ENCODE measurements around the gene EIF5A2.

The EIF5A2 gene

DNA sequence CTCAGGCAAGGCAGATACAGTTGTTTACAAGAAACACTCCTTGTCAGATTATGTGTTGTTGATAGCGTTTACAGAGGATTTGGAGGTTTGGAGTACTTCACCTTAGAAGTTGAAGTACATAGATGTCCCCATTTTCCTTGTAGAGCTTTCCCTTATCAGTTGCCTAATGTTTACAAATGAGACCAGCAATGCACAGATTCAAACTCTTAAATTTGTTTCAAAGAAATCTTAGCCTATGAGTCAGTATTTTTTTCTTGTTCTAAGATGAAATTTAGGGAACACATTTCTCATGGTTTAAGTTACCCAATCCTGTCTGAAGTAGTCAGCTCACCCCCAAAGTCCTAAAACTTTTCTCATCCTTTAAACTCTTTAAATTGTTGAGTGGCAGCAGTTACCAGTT lies 6.3 kb upstream of the EIF5A2 start:
- no peak for TF ChIP-seq POLR2AphosphoS5 (IDR thresholded peaks at IDR 0.05; ENCODE audit: low read depth, low read length)
- TF ChIP-seq SIN3A (IDR thresholded peaks at IDR 0.05; ENCODE audit: borderline replicate concordance, insufficient read depth, low read length): no peak
- no peak for TF ChIP-seq TAF1 (IDR thresholded peaks at IDR 0.05; ENCODE audit: borderline replicate concordance, insufficient read depth, low read length)
- no peak for TF ChIP-seq REST (IDR thresholded peaks at IDR 0.05; ENCODE audit: insufficient read depth in 1 of 2, low read depth in 2 of 2, low read length in 2 of 2)
- TF ChIP-seq FOXP2 (optimal IDR thresholded peaks at IDR 0.05; ENCODE audit: borderline replicate concordance, extremely low read depth, extremely low read length, insufficient read depth): no peak

DNA sequence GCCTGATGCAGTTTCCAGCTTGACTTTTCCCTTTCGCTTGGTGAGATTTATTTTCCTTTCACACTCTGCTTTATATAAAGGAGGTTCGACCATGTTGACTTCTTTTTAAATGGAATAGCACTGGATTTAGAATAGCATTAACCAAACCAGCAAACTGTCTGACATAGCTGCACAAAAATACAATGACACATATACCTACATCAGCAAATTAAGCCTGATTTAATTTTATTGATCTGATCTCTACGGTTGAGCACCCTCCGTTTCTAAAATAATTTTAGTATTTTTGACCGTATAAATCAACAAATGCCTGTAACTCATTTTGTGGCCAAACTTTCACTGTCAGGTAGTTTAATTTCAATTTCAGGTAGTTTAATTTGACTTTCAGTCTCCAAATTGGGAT lies 5.8 kb upstream of the EIF5A2 start:
- TF ChIP-seq SIN3A (IDR thresholded peaks at IDR 0.05; ENCODE audit: borderline replicate concordance, insufficient read depth, low read length) (no peak), REST (IDR thresholded peaks at IDR 0.05; ENCODE audit: insufficient read depth in 1 of 2, low read depth in 2 of 2, low read length in 2 of 2) (no peak), POLR2AphosphoS5 (IDR thresholded peaks at IDR 0.05; ENCODE audit: low read depth, low read length) (no peak)

GRCh38 chr3:170911051-170911450 lies 2.6 kb upstream of the EIF5A2 start:
- TF ChIP-seq POLR2AphosphoS5 (IDR thresholded peaks at IDR 0.05; ENCODE audit: low read depth, low read length) (no peak), REST (IDR thresholded peaks at IDR 0.05; ENCODE audit: insufficient read depth in 1 of 2, low read depth in 2 of 2, low read length in 2 of 2) (no peak), SIN3A (IDR thresholded peaks at IDR 0.05; ENCODE audit: borderline replicate concordance, insufficient read depth, low read length) (no peak), TAF1 (IDR thresholded peaks at IDR 0.05; ENCODE audit: borderline replicate concordance, insufficient read depth, low read length) (no peak), FOXP2 (optimal IDR thresholded peaks at IDR 0.05; ENCODE audit: borderline replicate concordance, extremely low read depth, extremely low read length, insufficient read depth) (no peak)

- TF ChIP-seq SIN3A (IDR thresholded peaks at IDR 0.05; ENCODE audit: borderline replicate concordance, insufficient read depth, low read length): no peak
- no peak for TF ChIP-seq POLR2AphosphoS5 (IDR thresholded peaks at IDR 0.05; ENCODE audit: low read depth, low read length)
- TF ChIP-seq FOXP2 (optimal IDR thresholded peaks at IDR 0.05; ENCODE audit: borderline replicate concordance, extremely low read depth, extremely low read length, insufficient read depth): no peak
- no peak for TF ChIP-seq TAF1 (IDR thresholded peaks at IDR 0.05; ENCODE audit: borderline replicate concordance, insufficient read depth, low read length)
These were observed 2.1 kb upstream of the EIF5A2 start for GRCh38 chr3:170910542-170910941.

DNA sequence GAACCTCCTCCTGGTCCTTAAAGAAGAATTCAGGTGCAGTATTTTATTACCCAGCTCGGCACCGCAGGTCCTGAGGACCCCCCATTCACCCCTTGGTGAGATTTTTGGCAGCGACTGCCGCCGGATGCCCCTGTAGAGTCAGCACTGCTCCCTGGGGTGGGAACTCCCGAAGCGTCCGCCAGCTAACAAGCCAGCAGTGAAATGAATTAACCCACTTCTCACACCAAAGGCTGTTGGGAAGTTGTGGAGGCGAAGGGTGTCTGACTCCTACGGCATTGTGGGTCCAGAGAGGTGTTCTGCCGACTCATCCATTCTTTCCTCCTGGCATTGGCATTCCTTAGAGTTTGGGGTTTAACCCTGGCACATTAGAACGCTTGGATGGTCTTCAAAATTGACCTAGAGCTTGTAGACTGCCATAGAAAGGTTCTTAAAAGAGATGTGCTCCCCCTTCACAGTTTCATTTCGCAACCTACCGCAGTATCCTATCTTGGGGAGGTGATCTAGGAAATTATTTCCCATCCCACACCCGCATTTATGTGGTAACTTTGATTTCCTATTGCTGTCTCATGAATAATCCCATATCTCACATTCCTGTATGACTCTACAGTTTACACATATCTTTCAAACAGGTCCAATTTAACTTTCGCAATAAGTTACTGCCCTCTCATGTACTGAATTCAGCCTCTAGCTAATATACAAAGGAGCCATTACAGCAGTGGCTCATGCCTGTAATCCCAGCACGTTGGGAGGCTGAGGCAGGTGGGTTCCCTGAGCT lies 879 bp upstream of the EIF5A2 start:
- TF ChIP-seq SIN3A (IDR thresholded peaks at IDR 0.05; ENCODE audit: borderline replicate concordance, insufficient read depth, low read length) (no peak), FOXP2 (optimal IDR thresholded peaks at IDR 0.05; ENCODE audit: borderline replicate concordance, extremely low read depth, extremely low read length, insufficient read depth) (no peak), POLR2AphosphoS5 (IDR thresholded peaks at IDR 0.05; ENCODE audit: low read depth, low read length) (no peak), REST (IDR thresholded peaks at IDR 0.05; ENCODE audit: insufficient read depth in 1 of 2, low read depth in 2 of 2, low read length in 2 of 2) (no peak), TAF1 (IDR thresholded peaks at IDR 0.05; ENCODE audit: borderline replicate concordance, insufficient read depth, low read length) (no peak)
